GM19467 (cell line): Measurements from ENCODE around the gene IL20.

Experiments
- ATAC-seq: cut with Tn5 transposase; IDR thresholded peaks from one replicate; pipeline ENCODE4 v1.9.1; 2021; ENCODE audit warnings: mild to moderate bottlenecking, moderate library complexity; ENCODE audit not compliant: unreplicated experiment

IL20 gene

GRCh38 chr1:206899717-206900116 lies 34.3 kb downstream of the IL20 start:
- no peak for ATAC-seq

GRCh38 chr1:206900149-206900548 lies 34.7 kb downstream of the IL20 start:
- no peak for ATAC-seq

- no peak for ATAC-seq
These were observed 36.5 kb downstream of the IL20 start for GRCh38 chr1:206901944-206902343.

- ATAC-seq: no peak
These were observed 37.3 kb downstream of the IL20 start for GRCh38 chr1:206902702-206903101.

- no peak for ATAC-seq
These were observed 38.3 kb downstream of the IL20 start for GRCh38 chr1:206903687-206904086.

- ATAC-seq: no peak
These were observed 39.2 kb downstream of the IL20 start for GRCh38 chr1:206904423-206905142.

GRCh38 chr1:206905295-206906164 lies 40.1 kb downstream of the IL20 start:
- ATAC-seq: peak; percentile 60

- no peak for ATAC-seq
These were observed 42.0 kb downstream of the IL20 start for GRCh38 chr1:206907304-206907991.

GRCh38 chr1:206908038-206908437 lies 42.6 kb downstream of the IL20 start:
- no peak for ATAC-seq

- no peak for ATAC-seq
These were observed 43.9 kb downstream of the IL20 start for GRCh38 chr1:206909161-206909882.

- no peak for ATAC-seq
These were observed 44.5 kb downstream of the IL20 start for GRCh38 chr1:206909883-206910318.

GRCh38 chr1:206911064-206911663 lies 45.7 kb downstream of the IL20 start:
- no peak for ATAC-seq

GRCh38 chr1:206912445-206913095 lies 47.1 kb downstream of the IL20 start:
- no peak for ATAC-seq

GRCh38 chr1:206913766-206914537 lies 48.5 kb downstream of the IL20 start:
- no peak for ATAC-seq

GRCh38 chr1:206915030-206915735 lies 49.8 kb downstream of the IL20 start:
- ATAC-seq: no peak

GRCh38 chr1:206916000-206916709 lies 50.7 kb downstream of the IL20 start:
- no peak for ATAC-seq

- no peak for ATAC-seq
These were observed 52.7 kb downstream of the IL20 start for GRCh38 chr1:206918076-206918475.
